Activated naive CD4-positive, alpha-beta T cell treated with anti-CD3 and anti-CD28 coated beads for 36 hours (primary cell): ENCODE results near the gene PRICKLE3. TPM values are rescaled to one million over a fixed set of nuclear protein-coding genes. Genes with fewer than 3 reads are reported as not detected.
"Not testable (repeated sequence)": the region's sequence is repeated elsewhere in the genome, so short reads cannot be mapped to it uniquely, and the experiment has no call there.

Experiments used
- CTCF ChIA-PET: fragments of 350-600 bp; sonication (Branson Sonifier 250); formaldehyde crosslinking; loops from one replicate; lab custom pipeline; 2021; ENCODE audit warnings: antibody characterized with exemption; lab: Charles Lee
- DNase-seq: peaks from one replicate; pipeline ENCODE4 v3.0.0-alpha.2; 2020
- H3K27ac Mint-ChIP-seq: one replicate; pipeline ENCODE4 v1.8.0; 2021; ENCODE audit warnings: mild to moderate bottlenecking, mixed read lengths
- H3K27me3 Mint-ChIP-seq: one replicate; pipeline ENCODE4 v1.8.0; 2021; ENCODE audit warnings: low read depth, mixed read lengths
- H3K36me3 Mint-ChIP-seq: one replicate; pipeline ENCODE4 v1.8.0; 2021; ENCODE audit warnings: low read depth, mixed read lengths
- H3K4me1 Mint-ChIP-seq: one replicate; pipeline ENCODE4 v1.8.0; 2021; ENCODE audit warnings: low read depth, mixed read lengths
- H3K4me3 Mint-ChIP-seq: one replicate; pipeline ENCODE4 v1.8.0; 2021; ENCODE audit warnings: mild to moderate bottlenecking, moderate library complexity, mixed read lengths
- H3K9me3 Mint-ChIP-seq: one replicate; pipeline ENCODE4 v1.8.0; 2021; ENCODE audit warnings: mixed read lengths
- intact Hi-C: fragments of 100-400 bp; cut with micrococcal nuclease; formaldehyde crosslinking; loops from one replicate; pipeline ENCODE4 v1.15.1; 2023
- total RNA-seq, 2 experiments: library from RNA; stranded (reverse); gene quantifications; one replicate each; pipeline ENCODE4 v1.2.3, GENCODE V29; 2021

Gene PRICKLE3
- total RNA-seq, 2 experiments from 2014 or later: 9.2 to 9.3 TPM

DNA sequence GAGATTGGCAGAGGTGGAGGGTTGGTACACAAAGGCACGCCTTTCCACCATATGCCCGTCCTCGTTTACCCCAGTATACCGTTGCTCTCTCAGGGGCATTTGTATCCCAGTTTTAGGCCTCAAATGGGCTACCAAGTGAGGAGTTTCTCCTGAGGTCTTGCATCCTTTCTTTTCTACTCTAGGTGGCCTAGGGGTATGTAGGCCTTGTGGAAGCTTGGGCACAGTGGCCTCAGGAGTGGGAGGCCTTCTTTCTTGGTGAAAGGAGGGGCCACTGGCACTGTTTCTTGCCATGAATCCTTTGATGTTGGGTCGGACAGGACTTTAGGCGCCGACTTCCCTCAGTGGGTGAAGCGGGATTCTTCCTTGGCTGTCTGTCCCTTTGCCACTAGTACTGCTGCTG is 38.9 kb downstream of the PRICKLE3 start:
- Mint-ChIP-seq H3K4me1 (peaks cover 3% of the 10 kb centered on the region), H3K27me3 (no peaks in the 10 kb centered on the region), H3K27ac (no peak overlapping the region), H3K36me3 (no peaks in the 10 kb centered on the region), H3K4me3 (no peak overlapping the region), H3K9me3 (no peaks in the 10 kb centered on the region)
- CTCF ChIA-PET: no interaction called here
- intact Hi-C loops: no loop called here
- no peak for DNase-seq

DNA sequence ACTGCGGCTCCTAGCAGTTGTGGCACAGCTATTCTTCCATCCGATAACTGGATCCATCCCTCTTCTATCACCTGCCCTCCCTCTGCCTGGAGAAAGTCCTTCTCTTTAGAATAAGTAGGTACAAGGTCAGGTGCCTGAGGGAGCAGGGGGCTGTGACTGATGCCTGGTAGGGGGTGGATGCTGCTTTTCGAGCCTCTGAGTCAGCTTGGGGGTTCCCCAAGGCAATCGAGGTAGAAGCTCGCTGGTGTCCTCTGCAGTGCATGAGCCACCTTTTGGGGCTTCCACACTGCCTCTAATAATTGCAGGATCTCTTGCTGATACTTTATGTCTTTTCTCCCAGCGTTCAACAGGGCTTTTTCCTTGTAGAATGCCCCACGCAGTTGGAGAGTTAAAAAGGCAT is 43.0 kb downstream of the PRICKLE3 start:
- intact Hi-C loops: loop anchor here (2.0 to 5.0 kb wide), 2 partner anchors 22 to 609 kb away; no protein-coding TSS in a partner anchor
- H3K36me3 Mint-ChIP-seq, H3K27me3 Mint-ChIP-seq, H3K4me1 Mint-ChIP-seq, H3K4me3 Mint-ChIP-seq, H3K9me3 Mint-ChIP-seq, H3K27ac Mint-ChIP-seq: not testable (repeated sequence)
- DNase-seq: peak; percentile 41
- CTCF ChIA-PET: interaction anchor here (0.6 to 1.9 kb wide), 7 partner anchors 11 to 46 kb away, joined by 3 to 8 read pairs (median 5); no protein-coding TSS in a partner anchor

DNA sequence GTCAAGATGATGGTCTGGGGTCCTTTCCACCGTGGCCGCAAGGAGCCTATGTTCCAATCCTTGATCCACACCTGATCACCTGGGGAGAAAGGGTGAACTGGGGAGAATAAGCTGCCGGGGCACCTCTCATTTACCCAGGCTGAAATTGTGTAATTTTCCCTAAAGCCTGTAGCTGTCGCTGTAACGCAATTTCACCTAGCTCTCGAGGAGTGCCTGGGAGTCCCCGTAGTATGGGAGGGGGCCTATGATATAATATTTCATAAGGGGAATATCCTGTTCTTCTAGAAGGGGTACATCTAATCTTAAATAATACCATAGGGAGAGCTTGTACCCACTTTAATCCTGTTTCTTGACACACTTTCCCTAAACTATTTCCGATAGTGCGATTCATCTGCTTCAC is 43.9 kb downstream of the PRICKLE3 start:
- H3K9me3 Mint-ChIP-seq, H3K27ac Mint-ChIP-seq, DNase-seq, H3K4me3 Mint-ChIP-seq, H3K27me3 Mint-ChIP-seq, H3K4me1 Mint-ChIP-seq, H3K36me3 Mint-ChIP-seq: not testable (repeated sequence)
- CTCF ChIA-PET: interaction anchor here (0.7 to 1.9 kb wide), 8 partner anchors 12 to 50 kb away, joined by 3 to 8 read pairs (median 4); no protein-coding TSS in a partner anchor
- intact Hi-C loops: loop anchor here (2.0 to 5.0 kb wide), 2 partner anchors 23 to 610 kb away; no protein-coding TSS in a partner anchor

DNA sequence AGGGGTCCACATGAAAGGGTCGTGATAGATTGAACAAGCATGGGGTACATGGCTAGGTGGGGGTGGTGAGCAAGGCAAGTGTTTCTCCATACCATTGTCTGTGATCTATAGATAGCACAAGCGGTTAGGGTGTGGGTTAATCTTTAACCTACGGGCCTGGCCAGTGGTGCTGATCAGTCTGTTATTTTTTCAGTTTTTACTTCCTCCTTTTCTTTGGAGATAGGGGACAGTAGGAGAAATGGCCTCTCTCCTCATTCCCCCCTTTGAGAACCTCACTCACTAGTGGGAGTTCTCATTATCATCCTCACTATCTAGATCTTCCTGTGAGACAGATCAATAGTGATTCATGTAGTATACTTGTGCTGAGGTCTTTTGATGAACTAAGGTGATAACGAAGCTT is 46.5 kb downstream of the PRICKLE3 start:
- Mint-ChIP-seq H3K27me3 (no peaks in the 10 kb centered on the region), H3K27ac (no peak overlapping the region), H3K4me1 (peaks cover 3% of the 10 kb centered on the region), H3K4me3 (no peak overlapping the region), H3K9me3 (peaks cover 2% of the 10 kb centered on the region), H3K36me3 (peaks cover 4% of the 10 kb centered on the region)
- no peak for DNase-seq
- intact Hi-C loops: loop anchor here (5.0 kb wide), 1 partner anchor 613 kb away; no protein-coding TSS in a partner anchor
- CTCF ChIA-PET: interaction anchor here (0.5 kb wide), 1 partner anchor 14 kb away, joined by 4 read pairs; no protein-coding TSS in a partner anchor

DNA sequence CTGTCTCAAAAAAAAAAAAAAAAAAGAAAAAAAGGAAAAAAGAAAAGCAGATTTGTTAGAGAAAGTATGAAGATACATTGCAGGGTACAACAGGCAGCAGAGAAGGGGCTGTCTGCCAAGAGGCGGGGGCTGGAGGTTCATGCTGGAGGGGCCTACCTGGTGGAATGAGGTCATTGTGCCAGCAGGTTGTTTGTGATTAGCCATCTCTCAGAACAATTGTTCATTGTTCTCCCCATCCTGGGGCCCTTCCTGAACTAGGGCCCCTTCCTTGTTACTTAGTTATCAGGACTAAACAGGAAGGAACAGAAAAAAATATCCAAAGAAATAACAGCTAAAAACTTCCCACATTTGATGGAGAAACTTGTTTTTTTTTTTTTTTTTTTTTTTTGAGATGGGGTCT is 48.7 kb downstream of the PRICKLE3 start:
- intact Hi-C loops: no loop called here
- no peak for DNase-seq
- CTCF ChIA-PET: interaction anchor here (0.7 kb wide), 1 partner anchor 11 kb away, joined by 3 read pairs; no protein-coding TSS in a partner anchor
- Mint-ChIP-seq H3K36me3 (peaks cover 4% of the 10 kb centered on the region), H3K27ac (no peak overlapping the region), H3K9me3 (peaks cover 2% of the 10 kb centered on the region), H3K27me3 (no peaks in the 10 kb centered on the region), H3K4me3 (no peak overlapping the region), H3K4me1 (no peaks in the 10 kb centered on the region)

DNA sequence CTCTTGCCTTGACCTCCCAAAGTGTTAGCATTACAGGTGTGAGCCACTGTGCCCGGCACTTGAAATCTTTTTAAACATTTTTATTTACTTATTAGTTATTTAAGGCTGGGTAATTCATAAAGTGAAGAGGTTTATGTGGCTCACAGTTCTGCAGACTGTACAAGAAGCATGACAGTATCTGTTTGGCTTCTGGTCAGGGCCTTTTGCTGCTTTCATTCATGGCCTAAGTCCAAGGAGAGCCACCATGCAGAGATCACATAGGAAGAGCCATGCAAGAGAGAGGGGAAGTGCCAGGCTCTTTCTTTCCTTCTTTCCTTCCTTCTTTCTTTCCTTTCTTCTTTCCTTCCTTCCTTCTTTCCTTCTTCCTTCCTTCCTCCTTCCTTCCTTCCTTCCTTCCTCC is 52.4 kb downstream of the PRICKLE3 start:
- intact Hi-C loops: no loop called here
- H3K27ac Mint-ChIP-seq: no peak overlapping the region
- no peaks in the 10 kb centered on the region for H3K9me3 Mint-ChIP-seq
- H3K4me1 Mint-ChIP-seq: no peaks in the 10 kb centered on the region
- H3K36me3 Mint-ChIP-seq: no peaks in the 10 kb centered on the region
- CTCF ChIA-PET: no interaction called here
- no peaks in the 10 kb centered on the region for H3K27me3 Mint-ChIP-seq
- no peak overlapping the region for H3K4me3 Mint-ChIP-seq
- no peak for DNase-seq

DNA sequence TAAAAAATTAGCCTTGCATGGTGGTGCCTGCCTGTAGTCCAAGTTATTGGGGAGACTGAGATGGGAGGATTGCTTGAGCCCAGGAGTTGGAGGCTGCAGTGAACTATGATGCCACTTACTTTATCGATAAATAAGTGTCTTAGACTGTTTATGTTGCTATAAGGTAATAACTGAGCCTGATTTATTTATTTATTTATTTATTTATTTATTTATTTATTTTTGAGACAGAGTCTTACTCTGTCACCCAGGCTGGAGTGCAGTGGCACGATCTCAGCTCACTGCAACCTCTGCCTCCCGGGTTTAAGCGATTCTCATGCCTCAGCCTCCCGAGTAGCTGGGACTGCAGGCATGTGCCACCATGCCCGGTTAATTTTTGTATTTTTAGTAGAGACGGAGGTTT is 53.9 kb downstream of the PRICKLE3 start:
- H3K27ac Mint-ChIP-seq, DNase-seq, H3K4me1 Mint-ChIP-seq, H3K36me3 Mint-ChIP-seq, H3K4me3 Mint-ChIP-seq, H3K27me3 Mint-ChIP-seq, CTCF ChIA-PET, H3K9me3 Mint-ChIP-seq, intact Hi-C loops: not testable (repeated sequence)

DNA sequence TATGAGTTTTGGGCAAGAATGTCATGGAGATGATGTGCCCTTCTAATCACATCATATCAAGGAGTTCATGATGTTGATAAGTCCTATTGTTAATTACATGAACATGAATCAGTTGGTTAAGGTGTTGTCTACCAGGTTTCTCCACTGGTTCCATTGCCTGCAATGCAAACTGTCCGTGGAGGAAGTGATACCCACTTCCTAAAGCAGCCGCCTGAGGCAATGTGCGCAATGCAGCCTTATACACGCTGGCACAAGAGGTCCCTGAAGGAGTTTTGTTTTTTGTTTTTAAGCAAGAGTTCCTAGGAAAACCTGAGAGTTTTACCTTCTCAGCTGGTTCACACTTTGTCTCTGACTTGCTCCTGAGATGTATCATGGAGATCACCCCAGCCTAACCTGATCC is 56.7 kb downstream of the PRICKLE3 start:
- intact Hi-C loops: no loop called here
- DNase-seq: no peak
- Mint-ChIP-seq H3K36me3 (no peaks in the 10 kb centered on the region), H3K27me3 (no peaks in the 10 kb centered on the region), H3K9me3 (no peaks in the 10 kb centered on the region), H3K4me3 (no peak overlapping the region), H3K27ac (no peak overlapping the region), H3K4me1 (no peaks in the 10 kb centered on the region)
- CTCF ChIA-PET: no interaction called here

DNA sequence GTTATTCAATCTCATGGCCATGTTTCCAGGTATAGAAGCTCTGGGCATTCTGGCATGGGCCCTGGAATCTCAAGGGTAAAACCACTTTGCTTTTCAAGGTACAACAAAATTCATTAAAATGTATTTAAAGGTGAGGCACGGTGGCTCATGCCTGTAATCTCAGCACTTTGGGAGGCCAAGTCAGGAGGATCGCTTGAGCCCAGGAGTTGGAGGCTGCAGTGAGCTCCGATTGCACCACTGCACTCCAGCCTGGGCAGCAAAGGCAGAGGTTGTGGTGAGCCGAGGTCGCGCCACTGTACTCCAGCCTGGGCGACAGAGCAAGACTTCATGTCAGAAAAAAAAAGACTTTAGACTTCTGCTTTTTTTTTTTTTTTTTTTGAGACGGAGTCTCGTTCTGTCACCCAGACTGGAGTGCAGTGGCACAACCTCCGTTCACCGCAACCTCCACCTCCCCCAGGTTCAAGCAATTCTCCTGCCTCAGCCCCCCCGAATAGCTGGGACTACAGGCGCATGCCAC is 58.4 kb downstream of the PRICKLE3 start:
- H3K27ac Mint-ChIP-seq, H3K9me3 Mint-ChIP-seq, H3K27me3 Mint-ChIP-seq, H3K4me3 Mint-ChIP-seq, DNase-seq, intact Hi-C loops, H3K4me1 Mint-ChIP-seq, H3K36me3 Mint-ChIP-seq: not testable (repeated sequence)
- CTCF ChIA-PET: interaction anchor here (1.9 kb wide), 1 partner anchor 15 kb away, joined by 6 read pairs; no protein-coding TSS in a partner anchor

Other genes with a start within 250 kb of the PRICKLE3 start
- gene OTUD5, start 228.8 kb downstream of the PRICKLE3 start, total RNA-seq: 10 to 100 TPM; 69.1 to 70.5 TPM
- gene KCND1, start 214.5 kb downstream of the PRICKLE3 start, total RNA-seq: 1 to 10 TPM; 2.1 to 2.7 TPM
- gene GRIPAP1, start 184.1 kb downstream of the PRICKLE3 start, total RNA-seq: 10 to 100 TPM; 64.8 to 73.1 TPM
- 10 to 100 TPM; 34.7 to 35.5 TPM for gene TFE3, start 143.0 kb downstream of the PRICKLE3 start, total RNA-seq
- 1 to 10 TPM; 2.1 to 2.2 TPM for gene CCDC120, start 127.4 kb downstream of the PRICKLE3 start, total RNA-seq
- gene PRAF2, start 112.4 kb downstream of the PRICKLE3 start, total RNA-seq: 10 to 100 TPM; 14.5 to 14.8 TPM
- 10 to 100 TPM; 17.9 to 22.5 TPM for gene WDR45, start 106.5 kb downstream of the PRICKLE3 start, total RNA-seq
- 10 to 100 TPM; 18.6 to 19.9 TPM for gene GPKOW, start 62.6 kb downstream of the PRICKLE3 start, total RNA-seq
- gene MAGIX, start 23.6 kb downstream of the PRICKLE3 start, total RNA-seq: under 1 TPM; 0.25 to 0.26 TPM
- 100 to 1,000 TPM; 143 to 145 TPM for gene PLP2, start 14.5 kb downstream of the PRICKLE3 start, total RNA-seq
- gene SYP, start 13.8 kb upstream of the PRICKLE3 start, total RNA-seq: 1 to 10 TPM; 2.5 to 2.6 TPM
- gene CACNA1F, start 47.0 kb upstream of the PRICKLE3 start, total RNA-seq: 1 to 10 TPM in 1 of 2 experiments, under 1 TPM in 1; 0.62 to 1.0 TPM
- 10 to 100 TPM; 16.4 to 18.5 TPM for gene CCDC22, start 49.1 kb upstream of the PRICKLE3 start, total RNA-seq
- 1 to 10 TPM; 7.1 to 7.5 TPM for gene FOXP3, start 78.3 kb upstream of the PRICKLE3 start, total RNA-seq
- gene PPP1R3F, start 83.4 kb upstream of the PRICKLE3 start, total RNA-seq: 1 to 10 TPM; 2.4 to 3.4 TPM
- not detected for gene GAGE10, start 117.3 kb upstream of the PRICKLE3 start, total RNA-seq
- not detected for gene GAGE12J, start 135.7 kb upstream of the PRICKLE3 start, total RNA-seq
- not detected for gene GAGE13, start 145.2 kb upstream of the PRICKLE3 start, total RNA-seq